ENCODE results near the gene MLH3.

GRCh38 chr14:74983343-74983742 lies 67.9 kb downstream of the MLH3 start:
- TF ChIP-seq CTCF (conservative IDR thresholded peaks at IDR 0.05; ENCODE audit: low read length), result no peak
- no peak for TF ChIP-seq EZH2phosphoT487 (IDR thresholded peaks at IDR 0.05; ENCODE audit: borderline replicate concordance)

All from Loucy (cell line).